Rectal smooth muscle tissue (tissue), 1 donor: ENCODE measurements around the gene POLDIP3.
A peak's percentile ranks its signal among the peaks of the same experiment; 100 is the strongest.

ENCODE experiments used
- H3K27ac ChIP-seq: one replicate; pipeline ENCODE4 v1.7.0; 2013; ENCODE audit warnings: low read depth, low read length, inconsistent platforms
- H3K27me3 ChIP-seq: one replicate; pipeline ENCODE4 v1.7.0; 2013; ENCODE audit warnings: low read length; ENCODE audit not compliant: control insufficient read depth, insufficient read depth
- H3K36me3 ChIP-seq: one replicate; pipeline ENCODE4 v1.7.0; 2013; ENCODE audit warnings: low read length; ENCODE audit not compliant: control insufficient read depth, insufficient read depth
- H3K4me1 ChIP-seq: one replicate; pipeline ENCODE4 v1.7.0; 2013; ENCODE audit warnings: low read length; ENCODE audit not compliant: control insufficient read depth, insufficient read depth
- H3K4me3 ChIP-seq: one replicate; pipeline ENCODE4 v1.7.0; 2013; ENCODE audit warnings: low read length
- H3K9ac ChIP-seq: one replicate; pipeline ENCODE4 v1.7.0; 2013; ENCODE audit warnings: low read length

The POLDIP3 gene, protein sequence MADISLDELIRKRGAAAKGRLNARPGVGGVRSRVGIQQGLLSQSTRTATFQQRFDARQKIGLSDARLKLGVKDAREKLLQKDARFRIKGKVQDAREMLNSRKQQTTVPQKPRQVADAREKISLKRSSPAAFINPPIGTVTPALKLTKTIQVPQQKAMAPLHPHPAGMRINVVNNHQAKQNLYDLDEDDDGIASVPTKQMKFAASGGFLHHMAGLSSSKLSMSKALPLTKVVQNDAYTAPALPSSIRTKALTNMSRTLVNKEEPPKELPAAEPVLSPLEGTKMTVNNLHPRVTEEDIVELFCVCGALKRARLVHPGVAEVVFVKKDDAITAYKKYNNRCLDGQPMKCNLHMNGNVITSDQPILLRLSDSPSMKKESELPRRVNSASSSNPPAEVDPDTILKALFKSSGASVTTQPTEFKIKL

DNA sequence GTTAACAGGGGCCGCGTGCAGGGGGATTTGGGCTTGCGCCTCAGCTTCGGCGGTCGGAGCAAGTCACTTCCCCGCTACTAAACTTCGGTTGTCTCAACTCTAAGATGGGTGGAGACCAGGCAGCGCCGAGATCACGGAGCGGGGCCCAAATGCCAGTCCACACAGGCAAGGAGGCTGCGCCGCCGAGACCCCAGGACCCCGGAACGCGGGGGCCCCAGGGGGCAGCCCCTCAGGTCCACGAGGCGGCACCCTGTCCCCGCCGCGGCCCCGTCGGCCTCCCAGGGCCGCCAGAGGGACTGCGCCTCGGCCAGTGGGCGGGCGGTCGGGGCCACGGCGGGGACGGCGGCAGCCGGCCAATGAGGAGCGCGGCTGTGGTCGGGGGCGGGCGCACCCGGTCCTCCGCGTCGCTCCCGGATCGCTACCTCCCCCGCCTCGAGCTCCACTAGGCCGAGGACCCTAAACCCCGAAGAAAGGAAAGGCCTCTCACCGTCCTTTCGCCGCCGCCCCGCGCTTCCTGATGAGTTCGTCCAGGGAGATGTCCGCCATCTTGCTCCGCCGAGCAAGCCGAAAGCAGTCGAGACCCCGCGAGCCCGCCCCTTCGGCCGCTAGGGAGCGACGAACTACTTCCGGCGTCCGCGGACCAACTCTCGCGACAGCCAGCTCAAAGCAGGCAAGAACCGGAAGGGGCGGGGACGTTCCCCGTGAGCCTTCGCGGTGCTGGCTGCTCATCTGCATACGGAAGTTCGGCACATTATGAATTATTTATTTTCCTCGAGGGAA lies at the start of gene POLDIP3:
Gene POLDIP3, minus strand, starts transcription at position 572 of the 780 bp plus-strand sequence. Its CDS starts 26 bp downstream, at position 546.
- peak within 1 kb of the TSS; percentile 85 for H3K4me3 ChIP-seq
- peak within 1 kb of the TSS; percentile 98 for H3K27ac ChIP-seq
- peaks cover 24% of the 10 kb centered on the region for H3K4me1 ChIP-seq
- peak within 1 kb of the TSS; percentile 80 for H3K9ac ChIP-seq
- no peaks in the 10 kb centered on the region for H3K27me3 ChIP-seq
- H3K36me3 ChIP-seq, result peaks cover 6% of the 10 kb centered on the region

DNA sequence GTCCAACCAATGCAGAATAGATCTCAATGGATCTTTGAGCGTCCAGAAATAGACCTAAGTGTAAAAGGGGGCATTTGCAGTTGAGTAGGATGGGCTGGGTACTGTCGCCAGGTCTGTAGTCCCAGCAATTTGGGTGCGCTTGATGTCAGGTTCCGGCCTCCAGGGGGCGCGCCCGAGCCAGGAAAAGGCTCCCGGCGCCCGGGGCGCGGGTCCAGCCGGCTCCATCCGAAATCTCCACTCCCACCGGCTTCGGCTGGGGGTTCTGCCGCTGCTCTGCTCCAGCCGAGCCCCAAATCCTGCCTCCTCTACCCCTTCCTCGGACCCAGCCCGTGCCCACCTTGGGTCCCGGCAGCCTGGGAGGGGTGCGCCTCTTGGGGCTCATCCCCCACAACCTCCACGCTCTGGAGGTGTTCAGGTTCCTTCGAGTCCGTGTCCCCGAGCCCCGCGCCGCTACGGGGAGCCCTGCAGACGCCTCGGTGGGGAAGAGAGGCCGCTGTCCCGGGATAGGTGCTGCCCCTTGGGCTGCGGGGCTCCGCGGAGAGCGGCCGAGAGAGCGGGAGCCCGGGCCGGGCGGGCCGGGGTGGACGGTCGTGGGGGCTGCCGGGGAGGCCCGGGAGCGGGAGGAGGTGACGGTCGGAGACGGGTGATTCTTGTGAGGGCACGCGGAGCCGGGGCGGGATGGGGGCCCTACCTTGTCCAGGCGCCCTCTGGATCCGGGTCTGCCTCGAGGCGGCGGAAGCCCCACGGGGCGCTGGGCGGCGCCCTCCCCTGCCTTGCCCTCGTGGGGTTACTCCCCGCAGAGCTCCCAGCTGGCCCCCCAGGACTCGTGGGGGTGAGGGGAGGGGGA lies 47.5 kb upstream of the POLDIP3 start:
- Histone ChIP-seq H3K27ac (no peak overlapping the region), H3K36me3 (no peaks in the 10 kb centered on the region), H3K9ac (peak overlapping the region; percentile 68), H3K27me3 (no peaks in the 10 kb centered on the region), H3K4me3 (peak overlapping the region; percentile 75), H3K4me1 (no peaks in the 10 kb centered on the region)

DNA sequence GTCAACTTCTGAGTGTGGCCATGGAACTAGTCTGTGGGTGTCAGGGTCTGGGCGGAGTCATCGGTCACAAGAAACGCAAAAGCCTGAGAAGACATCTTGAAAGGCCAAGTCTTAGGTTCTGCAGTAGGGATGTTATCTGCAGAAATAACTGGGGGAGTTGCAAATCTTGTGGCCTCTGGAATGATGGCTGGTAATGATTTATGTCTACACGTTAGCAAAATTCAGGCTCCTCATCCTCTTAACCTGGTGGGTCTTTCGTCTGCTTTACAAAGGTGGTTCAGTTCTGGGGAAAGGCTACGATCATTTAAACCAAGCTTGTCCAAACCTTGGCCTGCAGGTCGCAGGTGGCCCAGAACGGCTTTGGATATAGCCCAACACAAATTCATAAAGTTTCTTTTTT lies 41.9 kb upstream of the POLDIP3 start:
- Histone ChIP-seq H3K36me3 (no peaks in the 10 kb centered on the region), H3K27me3 (no peaks in the 10 kb centered on the region), H3K27ac (no peak overlapping the region), H3K4me1 (no peaks in the 10 kb centered on the region), H3K9ac (no peak overlapping the region), H3K4me3 (no peak overlapping the region)

DNA sequence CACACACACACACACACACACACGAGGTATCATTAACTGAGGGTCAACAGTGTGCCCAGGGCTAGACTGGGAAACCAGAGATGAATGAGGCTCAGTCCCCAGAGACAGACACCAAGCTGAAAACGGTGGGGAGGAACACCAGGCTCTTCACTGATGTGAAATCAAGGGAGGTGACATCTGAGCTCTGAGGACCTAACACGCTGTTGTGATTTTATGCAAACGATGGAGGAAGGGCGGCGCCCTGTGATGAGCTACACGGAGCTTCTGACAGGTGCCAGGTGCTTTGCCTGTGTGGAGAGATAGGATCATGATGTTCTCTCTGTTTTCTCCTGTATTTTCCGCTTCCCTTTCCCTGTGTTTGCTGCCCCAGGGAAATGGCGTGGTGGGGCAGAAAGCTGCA lies 41.0 kb upstream of the POLDIP3 start:
- Histone ChIP-seq H3K4me1 (no peaks in the 10 kb centered on the region), H3K27ac (no peak overlapping the region), H3K9ac (no peak overlapping the region), H3K27me3 (no peaks in the 10 kb centered on the region), H3K4me3 (no peak overlapping the region), H3K36me3 (no peaks in the 10 kb centered on the region)

DNA sequence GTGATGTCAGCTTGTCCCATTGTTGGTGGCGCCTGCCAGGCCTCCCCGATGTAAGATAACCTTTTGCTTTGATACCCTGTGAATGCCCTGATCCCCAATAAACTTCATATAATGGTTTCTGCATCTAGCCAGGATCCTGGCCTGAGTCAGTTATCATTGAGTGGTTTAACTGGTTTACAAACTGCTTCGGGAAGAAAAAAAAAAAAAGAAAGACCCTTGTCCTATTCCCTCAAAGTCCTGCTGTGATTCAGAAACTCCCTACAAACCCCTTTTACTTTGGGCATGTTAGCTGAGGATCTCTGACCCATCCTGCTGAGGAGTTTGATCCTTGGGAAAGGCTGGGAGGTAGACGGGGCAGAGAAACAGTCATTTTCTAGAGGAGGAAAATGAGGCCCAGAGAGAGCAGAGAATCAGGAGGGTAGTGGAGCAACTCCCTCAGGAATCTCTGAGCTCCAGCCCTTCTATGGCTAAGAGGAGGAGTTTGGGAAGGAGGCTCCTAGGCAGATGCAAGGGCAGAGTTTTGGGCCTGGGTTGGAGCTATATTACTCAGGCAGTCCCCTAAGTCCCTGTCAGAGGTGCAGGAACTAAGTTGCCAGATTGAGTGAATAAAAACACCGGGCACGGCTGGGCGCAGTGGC lies 39.9 kb upstream of the POLDIP3 start:
- Histone ChIP-seq H3K9ac (no peak overlapping the region), H3K36me3 (no peaks in the 10 kb centered on the region), H3K4me3 (no peak overlapping the region), H3K4me1 (no peaks in the 10 kb centered on the region), H3K27ac (no peak overlapping the region), H3K27me3 (no peaks in the 10 kb centered on the region)

DNA sequence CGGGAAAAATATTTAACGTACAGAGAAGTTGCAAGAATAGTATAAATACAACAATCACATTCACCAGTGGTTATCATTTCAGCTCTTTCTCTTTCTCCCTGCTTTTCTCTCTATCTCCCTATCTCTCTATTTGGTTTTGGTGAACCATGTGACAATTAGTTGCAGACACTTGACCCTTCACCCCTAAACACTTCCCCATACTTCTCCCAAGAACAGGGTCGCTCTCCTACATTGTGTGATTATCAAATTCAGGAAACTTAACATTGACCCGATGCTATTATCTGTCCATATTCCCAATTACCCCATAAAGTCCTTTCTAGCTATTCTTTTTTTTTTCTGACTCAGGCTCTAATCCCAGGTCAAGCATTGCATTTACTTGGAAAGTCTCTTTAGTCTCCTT lies 39.3 kb upstream of the POLDIP3 start:
- no peak overlapping the region for H3K9ac ChIP-seq
- no peak overlapping the region for H3K27ac ChIP-seq
- H3K4me3 ChIP-seq, result no peak overlapping the region
- no peaks in the 10 kb centered on the region for H3K27me3 ChIP-seq
- no peaks in the 10 kb centered on the region for H3K4me1 ChIP-seq
- H3K36me3 ChIP-seq, result no peaks in the 10 kb centered on the region

DNA sequence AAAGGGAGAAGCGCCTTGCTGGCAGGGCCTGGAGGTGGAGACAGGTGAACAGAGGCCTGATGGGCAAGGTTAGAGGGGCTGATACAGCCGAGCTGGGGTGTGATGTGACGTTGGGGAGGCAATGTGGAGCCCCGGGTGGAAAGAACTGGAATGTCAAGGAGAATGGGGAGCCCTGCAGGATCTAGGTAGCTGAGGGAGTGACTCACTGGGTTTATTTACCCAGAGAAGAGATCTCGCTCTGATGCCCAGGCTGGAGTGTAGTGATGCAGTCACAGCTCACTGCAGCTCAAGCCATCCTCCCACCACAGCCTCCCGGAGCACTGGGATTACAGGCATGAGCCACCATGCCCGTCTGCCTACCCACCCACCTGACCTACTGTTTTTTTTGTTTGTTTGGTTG lies 36.5 kb upstream of the POLDIP3 start:
- Histone ChIP-seq H3K27me3 (no peaks in the 10 kb centered on the region), H3K9ac (no peak overlapping the region), H3K36me3 (no peaks in the 10 kb centered on the region), H3K4me3 (no peak overlapping the region), H3K27ac (no peak overlapping the region), H3K4me1 (peaks cover 13% of the 10 kb centered on the region)

DNA sequence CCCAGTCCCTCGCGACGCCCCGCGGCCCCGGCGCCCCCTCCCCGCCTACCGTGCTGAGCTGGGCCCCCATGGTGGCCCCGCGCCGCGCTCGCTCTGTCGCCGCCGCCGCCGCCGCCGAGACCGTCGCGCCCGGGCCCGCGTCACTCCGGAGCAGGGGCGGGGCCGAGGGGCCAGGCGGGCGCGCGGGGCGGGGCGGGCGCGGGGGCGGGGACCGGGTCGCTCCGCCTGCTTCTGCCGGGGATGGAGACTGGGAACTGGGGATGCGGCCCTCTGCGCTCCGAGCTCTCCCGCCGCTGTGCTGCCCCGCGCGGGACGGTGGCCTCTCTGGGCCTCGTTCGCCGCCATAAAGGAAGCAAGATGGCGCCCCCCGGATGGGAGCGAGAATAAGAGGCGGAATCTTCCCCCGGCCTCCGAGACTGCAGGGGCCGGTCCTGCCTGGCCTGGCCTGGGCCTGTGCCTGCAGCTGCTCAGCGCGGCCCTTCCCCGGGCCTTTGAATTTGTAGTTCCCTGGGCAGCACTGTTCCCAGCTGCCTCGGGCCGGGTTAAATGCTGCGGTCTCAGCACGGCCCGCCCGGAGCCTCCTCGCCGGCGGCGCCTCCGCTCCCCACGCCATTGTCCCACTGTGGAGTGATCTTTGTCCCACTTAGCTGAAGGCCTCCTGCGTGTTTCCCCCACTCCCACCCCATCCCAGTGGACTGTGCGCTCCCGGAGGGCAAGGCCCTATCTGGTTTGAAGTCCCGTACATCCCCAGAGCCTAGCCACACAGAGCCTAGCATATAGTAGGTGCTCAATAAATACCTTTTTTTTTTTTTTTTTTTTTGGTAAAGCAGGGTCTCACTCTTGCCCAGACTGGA lies 34.8 kb upstream of the POLDIP3 start, which contains the start of gene CYB5R3:
Gene CYB5R3, minus strand, starts transcription at position 147 of the 854 bp plus-strand sequence. Its CDS starts 77 bp downstream, at position 70.
- peak within 1 kb of the TSS; percentile 98 for H3K9ac ChIP-seq
- H3K36me3 ChIP-seq, result no peaks in the 10 kb centered on the region
- peaks cover 30% of the 10 kb centered on the region for H3K4me1 ChIP-seq
- H3K27me3 ChIP-seq, result no peaks in the 10 kb centered on the region
- peak within 1 kb of the TSS; percentile 85 for H3K27ac ChIP-seq
- H3K4me3 ChIP-seq, result peak within 1 kb of the TSS; percentile 98

DNA sequence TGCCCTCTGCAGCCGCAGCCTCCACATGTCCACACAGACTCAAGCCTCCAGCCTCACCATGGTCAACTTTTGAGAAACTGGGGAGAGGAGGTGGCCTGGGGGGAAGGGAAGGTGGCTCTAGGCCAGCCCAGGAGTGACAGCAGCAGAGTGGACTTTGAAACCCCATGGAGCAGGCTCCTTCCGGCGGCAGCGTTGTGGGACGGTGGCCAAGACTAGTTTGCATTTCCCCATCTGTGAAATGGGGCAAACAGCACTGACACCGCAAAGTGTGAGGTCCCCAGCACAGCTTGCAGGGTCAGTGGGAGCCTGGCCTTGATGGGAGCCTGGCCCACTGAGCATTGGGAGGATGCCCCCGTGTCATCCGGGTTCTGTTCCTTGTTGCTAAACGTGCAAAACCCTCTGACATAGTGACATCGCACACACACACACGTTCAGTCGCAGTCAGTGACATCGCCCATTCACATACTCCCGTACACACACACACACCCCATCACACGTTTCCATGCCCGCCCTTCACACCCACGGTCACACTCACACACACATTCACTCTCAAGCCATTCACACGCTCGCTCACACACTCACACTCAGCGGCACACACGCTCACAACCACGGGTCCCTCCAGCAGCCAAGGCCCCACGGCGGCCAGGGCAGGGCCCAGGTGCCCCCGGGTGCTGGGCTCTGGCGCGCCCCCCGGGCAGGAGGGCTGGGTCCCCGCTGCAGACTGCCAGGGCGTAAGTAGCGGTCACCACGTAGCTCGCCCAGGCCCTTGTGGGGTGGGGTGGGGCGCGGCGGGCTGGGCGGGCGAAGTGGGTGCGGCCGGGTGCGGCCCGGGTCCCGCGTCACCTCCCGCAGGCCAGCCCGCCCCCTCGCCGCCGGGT lies 33.9 kb upstream of the POLDIP3 start:
- Histone ChIP-seq H3K4me3 (peak overlapping the region; percentile 98), H3K4me1 (peaks cover 39% of the 10 kb centered on the region), H3K36me3 (no peaks in the 10 kb centered on the region), H3K27ac (peak overlapping the region; percentile 85), H3K27me3 (no peaks in the 10 kb centered on the region), H3K9ac (peak overlapping the region; percentile 98)

DNA sequence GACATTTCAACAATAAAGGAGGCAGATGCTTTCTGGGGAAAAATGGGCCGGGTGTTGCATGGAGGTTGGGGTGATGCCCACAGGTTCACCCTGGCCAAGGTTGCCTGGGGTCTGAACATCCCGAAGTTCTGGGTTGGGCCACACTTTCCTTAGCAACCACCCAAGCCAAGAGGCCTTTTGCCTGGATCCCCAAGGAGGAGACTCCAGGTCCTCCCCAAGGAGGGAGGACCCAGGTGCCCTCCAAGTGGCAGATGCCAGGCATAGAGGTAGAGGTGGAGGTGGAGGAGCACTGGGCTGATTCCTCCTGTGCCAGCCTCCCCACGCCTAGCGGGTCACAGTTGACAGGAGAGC lies 33.3 kb upstream of the POLDIP3 start:
- Histone ChIP-seq H3K4me3 (peak overlapping the region; percentile 98), H3K9ac (peak overlapping the region; percentile 98), H3K4me1 (peaks cover 39% of the 10 kb centered on the region)

More for the DNA sequence above, 33.3 kb upstream of the POLDIP3 start:
- Histone ChIP-seq H3K27ac (peak overlapping the region; percentile 85), H3K27me3 (no peaks in the 10 kb centered on the region), H3K36me3 (no peaks in the 10 kb centered on the region)
